D721Med (cell line): ENCODE results near the gene BLNK.

Experiments
- DNase-seq: peaks from one replicate; pipeline ENCODE4 v3.0.0; 2011; ENCODE audit warnings: low spot score; ENCODE audit not compliant: insufficient read length
- FAIRE-seq: peaks from 2 replicates; lab custom pipeline; 2011; peaks lifted over from hg19 to GRCh38; lab: Jason Lieb, UNC
- CTCF ChIP-seq: IDR thresholded peaks from 2 replicates; pipeline ENCODE4 v1.5.1; 2012; ENCODE audit warnings: mild to moderate bottlenecking, control low read depth; ENCODE audit not compliant: insufficient read depth; ENCODE audit errors: missing control alignments

The BLNK gene

GRCh38 chr10:96225119-96225518, 46.2 kb downstream of the BLNK start:
- no peak for FAIRE-seq
- no peak for DNase-seq
- no peak for TF ChIP-seq CTCF

- DNase-seq = no peak
- no peak for FAIRE-seq
- TF ChIP-seq CTCF = no peak
These were observed 48.5 kb downstream of the BLNK start for GRCh38 chr10:96222908-96223307.

- no peak for FAIRE-seq
- no peak for DNase-seq
- no peak for TF ChIP-seq CTCF
These were observed 48.9 kb downstream of the BLNK start for GRCh38 chr10:96222441-96222840.

GRCh38 chr10:96218826-96219225, 52.5 kb downstream of the BLNK start:
- DNase-seq (no peak), FAIRE-seq (no peak)
- TF ChIP-seq CTCF = no peak

- no peak for FAIRE-seq
- DNase-seq = no peak
- no peak for TF ChIP-seq CTCF
These were observed 53.7 kb downstream of the BLNK start for GRCh38 chr10:96217711-96218110.

- no peak for TF ChIP-seq CTCF
- no peak for FAIRE-seq
- DNase-seq = no peak
These were observed 54.6 kb downstream of the BLNK start for GRCh38 chr10:96216775-96217174.

- DNase-seq = no peak
- FAIRE-seq = no peak
- no peak for TF ChIP-seq CTCF
These were observed 58.5 kb downstream of the BLNK start for GRCh38 chr10:96212911-96213310.
